GM21619 (cell line): Measurements from ENCODE around the gene PEX10.
"Not testable (repeated sequence)": the region's sequence is repeated elsewhere in the genome, so short reads cannot be mapped to it uniquely, and the experiment has no call there.

ENCODE experiments used
- ATAC-seq: cut with Tn5 transposase; IDR thresholded peaks from one replicate; pipeline ENCODE4 v1.9.1; 2021; ENCODE audit not compliant: unreplicated experiment

PEX10 gene

GRCh38 chr1:2412395-2412772, at the start of gene PEX10:
Gene PEX10, minus strand, starts transcription at chr1:2412564. Its CDS starts 62 bp downstream, at chr1:2412502.
- ATAC-seq, result peak; percentile 73

GRCh38 chr1:2460996-2461751, 48.8 kb upstream of the PEX10 start:
- ATAC-seq, result no peak

- ATAC-seq, result no peak
These were observed 47.8 kb upstream of the PEX10 start for GRCh38 chr1:2460203-2460602.

GRCh38 chr1:2459757-2460156, 47.4 kb upstream of the PEX10 start:
- no peak for ATAC-seq

- not testable (repeated sequence) for ATAC-seq
These were observed 46.9 kb upstream of the PEX10 start for GRCh38 chr1:2459102-2459753.

- ATAC-seq, result no peak
These were observed 46.3 kb upstream of the PEX10 start for GRCh38 chr1:2458687-2459086.

- no peak for ATAC-seq
These were observed 45.1 kb upstream of the PEX10 start for GRCh38 chr1:2457444-2457843.

- no peak for ATAC-seq
These were observed 43.4 kb upstream of the PEX10 start for GRCh38 chr1:2455757-2456156.

GRCh38 chr1:2454227-2454626, 41.9 kb upstream of the PEX10 start:
- ATAC-seq, result no peak

- ATAC-seq, result no peak
These were observed 40.6 kb upstream of the PEX10 start for GRCh38 chr1:2452932-2453315.

GRCh38 chr1:2452201-2452931, 40.0 kb upstream of the PEX10 start:
- no peak for ATAC-seq

GRCh38 chr1:2451741-2452140, 39.4 kb upstream of the PEX10 start:
- no peak for ATAC-seq

GRCh38 chr1:2449636-2450454, 37.5 kb upstream of the PEX10 start:
- ATAC-seq, result no peak

GRCh38 chr1:2448098-2448445, 35.7 kb upstream of the PEX10 start:
- no peak for ATAC-seq

- ATAC-seq, result no peak
These were observed 35.1 kb upstream of the PEX10 start for GRCh38 chr1:2447276-2448097.

GRCh38 chr1:2446861-2447260, 34.5 kb upstream of the PEX10 start:
- ATAC-seq, result no peak

- no peak for ATAC-seq
These were observed 34.0 kb upstream of the PEX10 start for GRCh38 chr1:2446394-2446793.

GRCh38 chr1:2445823-2446215, 33.5 kb upstream of the PEX10 start:
- no peak for ATAC-seq

GRCh38 chr1:2445162-2445822, 32.9 kb upstream of the PEX10 start:
- ATAC-seq, result no peak

- no peak for ATAC-seq
These were observed 31.8 kb upstream of the PEX10 start for GRCh38 chr1:2444138-2444591.
